H54 (cell line): Measurements from ENCODE around the gene CWH43.
A peak's percentile ranks its signal among the peaks of the same experiment; 100 is the strongest.
"Not testable (repeated sequence)": the region's sequence is repeated elsewhere in the genome, so short reads cannot be mapped to it uniquely, and the experiment has no call there.

Experiments
- DNase-seq: peaks from one replicate; pipeline ENCODE4 v3.0.0; 2011; ENCODE audit warnings: low spot score, mixed read lengths; ENCODE audit not compliant: insufficient read length
- FAIRE-seq: peaks from 3 replicates; lab custom pipeline; 2011; peaks lifted over from hg19 to GRCh38; lab: Jason Lieb, UNC
- POLR2A ChIP-seq: IDR thresholded peaks from 2 replicates; pipeline ENCODE4 v1.6.1; 2011; ENCODE audit warnings: low read depth, mild to moderate bottlenecking, low read length

The CWH43 gene

GRCh38 chr4:48960988-48961635 is 25.0 kb upstream of the CWH43 start:
- no peak for TF ChIP-seq POLR2A
- FAIRE-seq (no peak), DNase-seq (no peak)

GRCh38 chr4:48962636-48963035 is 23.4 kb upstream of the CWH43 start:
- DNase-seq (no peak), FAIRE-seq (no peak)
- no peak for TF ChIP-seq POLR2A

DNA sequence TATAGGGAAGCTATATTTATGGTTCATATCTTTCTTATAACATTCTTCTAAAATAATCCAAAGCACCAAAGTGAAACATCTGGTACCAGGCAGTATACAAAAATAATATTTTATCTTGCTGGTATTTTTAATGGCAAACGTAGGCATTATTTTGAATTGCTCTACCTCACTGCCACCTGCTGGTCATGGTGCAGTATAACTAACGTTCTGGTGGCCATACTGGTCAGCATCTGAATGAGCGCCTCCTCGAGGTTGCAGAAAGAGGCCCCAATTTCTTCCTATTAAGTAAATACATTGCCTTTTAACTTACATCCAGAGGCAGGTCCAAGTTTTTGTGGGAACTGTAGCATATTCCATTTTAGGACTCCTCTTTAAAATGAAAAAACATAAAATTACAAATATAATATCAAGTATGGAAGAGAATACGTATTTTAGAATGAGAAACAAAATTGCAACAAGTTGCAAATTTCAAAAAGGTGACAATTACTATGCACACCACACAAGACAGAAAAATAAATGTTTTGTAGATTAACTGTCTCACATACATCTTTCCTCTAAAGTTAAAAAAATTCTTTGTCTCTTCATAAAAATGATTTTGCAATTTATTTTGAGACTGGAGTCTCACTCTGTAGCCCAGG is 22.9 kb upstream of the CWH43 start:
- DNase-seq (no peak), FAIRE-seq (peak; percentile 92)
- TF ChIP-seq POLR2A: no peak

DNA sequence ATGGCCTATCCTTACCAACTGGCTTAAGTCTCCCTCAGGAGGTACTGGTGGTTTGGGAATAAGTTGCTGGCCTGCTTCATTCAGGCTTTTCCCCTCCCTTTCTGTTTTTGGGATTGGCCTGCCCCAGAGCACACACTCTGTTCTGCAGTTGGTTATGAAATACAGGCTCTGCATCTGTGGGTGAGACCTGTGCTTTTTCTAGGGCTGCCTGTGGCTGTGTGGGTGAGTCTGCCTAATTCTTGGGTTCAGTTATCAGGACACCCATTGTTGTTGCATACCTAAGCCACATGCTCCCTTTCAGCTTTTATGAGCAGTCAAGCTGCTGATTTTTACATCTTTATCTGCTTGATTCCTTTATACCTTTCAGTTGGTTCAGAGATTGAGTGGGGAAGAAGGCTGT is 19.0 kb upstream of the CWH43 start:
- no peak for TF ChIP-seq POLR2A
- FAIRE-seq (no peak), DNase-seq (no peak)

- FAIRE-seq (no peak), DNase-seq (no peak)
- TF ChIP-seq POLR2A: no peak
Measured at GRCh38 chr4:48967631-48968030, 18.4 kb upstream of the CWH43 start.

GRCh38 chr4:48968814-48969213 is 17.3 kb upstream of the CWH43 start:
- TF ChIP-seq POLR2A: no peak

GRCh38 chr4:48970471-48970921 is 15.6 kb upstream of the CWH43 start:
- FAIRE-seq: peak; percentile 58
- TF ChIP-seq POLR2A: no peak
- DNase-seq: no peak

More at GRCh38 chr4:48968814-48969213, 17.3 kb upstream of the CWH43 start:
- no peak for DNase-seq
- peak; percentile 30 for FAIRE-seq

GRCh38 chr4:48974979-48975640 is 11.0 kb upstream of the CWH43 start:
- DNase-seq: no peak
- no peak for FAIRE-seq
- no peak for TF ChIP-seq POLR2A

DNA sequence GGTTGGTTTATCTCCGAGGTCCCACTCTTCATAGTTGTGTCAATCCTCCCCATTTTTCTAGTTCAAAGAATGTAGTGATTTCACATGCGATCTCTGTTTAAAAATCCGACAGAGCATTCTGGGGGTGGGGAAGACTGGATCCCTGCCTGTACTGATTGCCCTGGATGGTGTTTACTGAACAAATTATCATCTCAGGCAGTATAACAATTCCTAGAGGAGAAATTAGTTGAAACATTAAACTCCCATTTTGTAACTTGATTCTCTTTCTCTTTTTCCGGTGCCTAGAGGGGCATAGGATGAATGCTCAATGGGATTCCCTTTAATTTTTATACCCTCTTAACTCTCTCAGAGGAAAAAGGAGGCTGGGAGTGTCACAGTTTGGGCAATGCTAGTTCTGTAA is 10.0 kb upstream of the CWH43 start:
- DNase-seq (no peak), FAIRE-seq (no peak)
- TF ChIP-seq POLR2A: no peak

- no peak for TF ChIP-seq POLR2A
- FAIRE-seq: no peak
- no peak for DNase-seq
Measured at GRCh38 chr4:48979914-48980579, 6.0 kb upstream of the CWH43 start.

DNA sequence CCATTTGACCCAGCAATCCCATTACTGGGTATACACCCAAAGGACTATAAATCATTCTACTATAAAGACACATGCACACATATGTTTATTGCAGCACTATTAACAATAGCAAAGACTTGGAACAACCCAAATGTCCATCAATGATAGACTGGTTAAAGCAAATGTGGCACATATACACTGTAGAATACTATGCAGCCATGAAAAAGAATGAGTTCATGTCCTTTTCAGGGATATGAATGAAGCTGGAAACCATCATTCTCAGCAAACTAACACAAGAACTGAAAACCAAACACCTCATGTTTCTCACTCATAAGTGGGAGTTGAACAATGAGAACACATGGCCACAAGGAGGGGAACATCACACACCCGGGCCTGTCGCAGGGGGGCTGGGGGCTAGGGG is 2.1 kb upstream of the CWH43 start:
- DNase-seq: not testable (repeated sequence)

GRCh38 chr4:48985602-48985975 is 486 bp upstream of the CWH43 start:
- no peak for TF ChIP-seq POLR2A
- DNase-seq (no peak), FAIRE-seq (no peak)

More for the DNA sequence above, 2.1 kb upstream of the CWH43 start:
- not testable (repeated sequence) for FAIRE-seq

- no peak for DNase-seq
- no peak for TF ChIP-seq POLR2A
- FAIRE-seq: no peak
Measured at GRCh38 chr4:48986654-48987164, 634 bp downstream of the CWH43 start.
